IPS-18c (cell line): ENCODE results near the gene IFRD1.

Source experiments
- H3K4me3 ChIP-seq: 2 replicates; pipeline ENCODE4 v1.7.0; 2013; ENCODE audit warnings: low read depth, mild to moderate bottlenecking, low read length, moderate library complexity; ENCODE audit not compliant: insufficient read depth
- H3K9me3 ChIP-seq: one replicate; pipeline ENCODE4 v1.6.1; 2013; ENCODE audit warnings: mild to moderate bottlenecking, low read length, moderate library complexity; ENCODE audit not compliant: control insufficient read depth, insufficient read depth

Gene IFRD1

GRCh38 chr7:112462236-112462635, 12.0 kb downstream of the IFRD1 start:
- H3K4me3 ChIP-seq, result no peak overlapping the region

GRCh38 chr7:112467867-112468266, 17.6 kb downstream of the IFRD1 start:
- Histone ChIP-seq H3K9me3 (no peaks in the 10 kb centered on the region), H3K4me3 (no peak overlapping the region)

More at GRCh38 chr7:112462236-112462635, 12.0 kb downstream of the IFRD1 start:
- no peaks in the 10 kb centered on the region for H3K9me3 ChIP-seq

- no peaks in the 10 kb centered on the region for H3K9me3 ChIP-seq
- H3K4me3 ChIP-seq, result no peak overlapping the region
Measured at GRCh38 chr7:112470194-112470593, 19.9 kb downstream of the IFRD1 start.

GRCh38 chr7:112476390-112477052, 26.3 kb downstream of the IFRD1 start:
- H3K4me3 ChIP-seq, result no peak overlapping the region
- no peaks in the 10 kb centered on the region for H3K9me3 ChIP-seq

- Histone ChIP-seq H3K4me3 (no peak overlapping the region), H3K9me3 (no peaks in the 10 kb centered on the region)
Measured at GRCh38 chr7:112481121-112481736, 31.0 kb downstream of the IFRD1 start.

- Histone ChIP-seq H3K9me3 (no peaks in the 10 kb centered on the region), H3K4me3 (no peak overlapping the region)
Measured at GRCh38 chr7:112481833-112482670, 31.8 kb downstream of the IFRD1 start.

GRCh38 chr7:112484671-112485167, 34.5 kb downstream of the IFRD1 start:
- Histone ChIP-seq H3K4me3 (no peak overlapping the region), H3K9me3 (no peaks in the 10 kb centered on the region)

GRCh38 chr7:112485766-112486165, 35.5 kb downstream of the IFRD1 start:
- H3K4me3 ChIP-seq, result no peak overlapping the region
- no peaks in the 10 kb centered on the region for H3K9me3 ChIP-seq

GRCh38 chr7:112487457-112488263, 37.4 kb downstream of the IFRD1 start:
- H3K4me3 ChIP-seq, result no peak overlapping the region
- no peaks in the 10 kb centered on the region for H3K9me3 ChIP-seq

- Histone ChIP-seq H3K9me3 (no peaks in the 10 kb centered on the region), H3K4me3 (no peak overlapping the region)
Measured at GRCh38 chr7:112488264-112488552, 37.9 kb downstream of the IFRD1 start.

GRCh38 chr7:112492186-112492585, 41.9 kb downstream of the IFRD1 start:
- H3K9me3 ChIP-seq, result no peaks in the 10 kb centered on the region

GRCh38 chr7:112494656-112495055, 44.4 kb downstream of the IFRD1 start:
- Histone ChIP-seq H3K4me3 (no peak overlapping the region), H3K9me3 (no peaks in the 10 kb centered on the region)

More at GRCh38 chr7:112492186-112492585, 41.9 kb downstream of the IFRD1 start:
- H3K4me3 ChIP-seq, result no peak overlapping the region

- Histone ChIP-seq H3K9me3 (no peaks in the 10 kb centered on the region), H3K4me3 (no peak overlapping the region)
Measured at GRCh38 chr7:112495156-112495788, 45.0 kb downstream of the IFRD1 start.

GRCh38 chr7:112495810-112496462, 45.7 kb downstream of the IFRD1 start:
- Histone ChIP-seq H3K4me3 (no peak overlapping the region), H3K9me3 (no peaks in the 10 kb centered on the region)

- no peaks in the 10 kb centered on the region for H3K9me3 ChIP-seq
- no peak overlapping the region for H3K4me3 ChIP-seq
Measured at GRCh38 chr7:112497481-112497880, 47.2 kb downstream of the IFRD1 start.

- H3K4me3 ChIP-seq, result no peak overlapping the region
- no peaks in the 10 kb centered on the region for H3K9me3 ChIP-seq
Measured at GRCh38 chr7:112500619-112501018, 50.4 kb downstream of the IFRD1 start.
